Vagina (tissue), 2 donors: ENCODE results near the gene CATSPERE. TPM values are rescaled to one million over a fixed set of nuclear protein-coding genes. Genes with fewer than 3 reads are reported as not detected.

ENCODE experiments used
- DNase-seq, 2 donors: peaks; one replicate each; pipeline ENCODE4 v3.0.0-alpha.2; 2017; ENCODE audit errors: extremely low spot score in 2 of 2
- H3K27ac ChIP-seq: fragments of 200-600 bp; sonication (generic); one replicate; pipeline ENCODE4 v1.5.1; 2019
- H3K27me3 ChIP-seq: fragments of 200-600 bp; sonication (generic); one replicate; pipeline ENCODE4 v1.5.1; 2019
- H3K36me3 ChIP-seq, 2 donors: fragments of 200-600 bp; sonication (generic); one replicate each; pipeline ENCODE4 v1.5.1; 2017 to 2019
- H3K4me1 ChIP-seq: fragments of 200-600 bp; sonication (generic); one replicate; pipeline ENCODE4 v1.5.1; 2019
- H3K4me3 ChIP-seq, 2 donors: fragments of 200-600 bp; sonication (generic); 1 replicate in 1 of 2; 2 replicates in 1 of 2; pipeline ENCODE4 v1.5.1; 2016 to 2019
- H3K9me3 ChIP-seq: fragments of 200-600 bp; sonication (generic); one replicate; pipeline ENCODE4 v1.5.1; 2019
- CTCF ChIP-seq, 3 experiments: fragments of 450-650 bp in 2 of 3; fragments of 200-600 bp in 1 of 3; sonication (generic) in 1 of 3; IDR thresholded peaks; one replicate each; pipeline ENCODE4 v1.5.1; 2017 to 2019; ENCODE audit warnings: antibody characterized with exemption in 3 of 3, mild to moderate bottlenecking in 2 of 3, moderate library complexity in 2 of 3
- POLR2A ChIP-seq, 2 donors: fragments of 450-650 bp; IDR thresholded peaks; one replicate each; pipeline ENCODE4 v1.6.1; 2017; ENCODE audit warnings: antibody characterized with exemption in 2 of 2, mild to moderate bottlenecking in 2 of 2, moderate library complexity in 2 of 2
- POLR2AphosphoS5 ChIP-seq, 2 donors: sonication (generic); formaldehyde crosslinking; IDR thresholded peaks; one replicate each; pipeline ENCODE4 v1.9.0; 2017; ENCODE audit warnings: antibody characterized with exemption in 2 of 2, mild to moderate bottlenecking in 2 of 2, low read depth in 1 of 2; ENCODE audit not compliant: insufficient read depth in 1 of 2
- intact Hi-C: fragments of 100-400 bp; cut with DNase I; formaldehyde crosslinking; loops from one replicate; pipeline ENCODE4 v1.15.1; 2023
- total RNA-seq: library from RNA; depleted of rRNA; stranded (reverse); fragments of >200 nt; gene quantifications from one replicate; pipeline ENCODE4 v1.2.3, GENCODE V29; 2016

Gene CATSPERE, protein sequence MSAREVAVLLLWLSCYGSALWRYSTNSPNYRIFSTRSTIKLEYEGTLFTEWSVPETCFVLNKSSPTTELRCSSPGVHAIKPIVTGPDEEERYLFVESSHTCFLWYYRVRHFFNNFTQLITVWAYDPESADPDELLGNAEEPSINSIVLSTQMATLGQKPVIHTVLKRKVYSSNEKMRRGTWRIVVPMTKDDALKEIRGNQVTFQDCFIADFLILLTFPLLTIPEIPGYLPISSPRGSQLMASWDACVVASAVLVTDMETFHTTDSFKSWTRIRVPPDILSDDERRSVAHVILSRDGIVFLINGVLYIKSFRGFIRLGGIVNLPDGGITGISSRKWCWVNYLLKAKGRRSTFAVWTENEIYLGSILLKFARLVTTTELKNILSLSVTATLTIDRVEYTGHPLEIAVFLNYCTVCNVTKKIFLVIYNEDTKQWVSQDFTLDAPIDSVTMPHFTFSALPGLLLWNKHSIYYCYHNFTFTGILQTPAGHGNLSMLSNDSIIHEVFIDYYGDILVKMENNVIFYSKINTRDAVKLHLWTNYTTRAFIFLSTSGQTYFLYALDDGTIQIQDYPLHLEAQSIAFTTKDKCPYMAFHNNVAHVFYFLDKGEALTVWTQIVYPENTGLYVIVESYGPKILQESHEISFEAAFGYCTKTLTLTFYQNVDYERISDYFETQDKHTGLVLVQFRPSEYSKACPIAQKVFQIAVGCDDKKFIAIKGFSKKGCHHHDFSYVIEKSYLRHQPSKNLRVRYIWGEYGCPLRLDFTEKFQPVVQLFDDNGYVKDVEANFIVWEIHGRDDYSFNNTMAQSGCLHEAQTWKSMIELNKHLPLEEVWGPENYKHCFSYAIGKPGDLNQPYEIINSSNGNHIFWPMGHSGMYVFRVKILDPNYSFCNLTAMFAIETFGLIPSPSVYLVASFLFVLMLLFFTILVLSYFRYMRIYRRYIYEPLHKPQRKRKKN
- 0.98 TPM for total RNA-seq

DNA sequence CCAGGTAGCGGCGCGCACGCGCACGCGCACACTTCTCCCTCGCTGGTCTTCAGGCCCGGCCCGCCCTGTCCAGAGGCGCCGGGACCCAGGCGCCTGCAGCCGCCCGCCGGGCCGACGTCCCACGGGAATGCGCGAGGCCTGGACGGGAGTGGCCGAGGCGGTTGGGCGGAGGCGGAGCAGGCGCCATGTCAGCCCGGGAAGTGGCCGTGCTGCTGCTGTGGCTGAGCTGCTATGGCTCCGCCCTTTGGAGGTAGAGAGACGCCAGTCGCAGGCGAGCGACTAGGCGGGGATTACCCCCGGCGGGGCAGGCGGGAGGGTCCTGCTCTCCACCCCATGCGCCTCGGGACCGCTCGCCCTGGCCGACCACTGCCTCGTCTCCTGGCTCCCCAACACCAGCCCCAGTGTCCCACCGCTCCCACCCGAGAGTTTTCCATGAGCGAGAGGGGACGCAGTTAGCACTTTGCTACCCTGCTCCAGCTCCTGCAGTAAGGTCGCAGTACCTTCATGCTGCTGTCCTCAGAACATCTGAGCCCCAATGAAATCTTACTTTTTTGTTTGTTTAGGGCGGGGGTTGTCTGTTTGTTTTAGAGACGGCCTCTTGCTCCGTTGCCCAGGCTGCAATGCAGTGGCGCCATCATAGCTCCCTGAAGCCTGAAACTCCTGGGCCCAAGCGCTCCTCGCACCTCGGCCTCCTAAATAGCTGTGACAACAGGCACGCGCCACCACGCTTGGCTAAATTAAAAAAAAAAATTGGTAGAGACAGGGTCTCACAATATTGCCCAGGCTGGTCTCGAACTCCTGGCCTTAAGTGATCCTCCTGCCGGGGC is at the start of gene CATSPERE:
Gene CATSPERE, plus strand, starts transcription at position 29 of the 827 bp plus-strand sequence. Its CDS starts 157 bp downstream, at position 186.
- Histone ChIP-seq H3K27me3 (no peaks in the 10 kb centered on the region), H3K4me1 (peaks cover 8% of the 10 kb centered on the region), H3K9me3 (no peaks in the 10 kb centered on the region), H3K36me3 (no peaks in the 10 kb centered on the region), H3K4me3 (peak within 1 kb of the TSS; percentile 53 to 64), H3K27ac (peak within 1 kb of the TSS; percentile 87)
- intact Hi-C loops: no loop called here
- peak in 1 of 2 donors; percentile 28 for TF ChIP-seq POLR2A (IDR thresholded peaks at IDR 0.05)
- TF ChIP-seq CTCF (IDR thresholded peaks at IDR 0.05): no peak
- TF ChIP-seq POLR2AphosphoS5 (IDR thresholded peaks at IDR 0.05; ENCODE audit: insufficient read depth in 1 of 2, low read depth in 1 of 2): peak in 1 of 2 donors; percentile 55
- no peak for DNase-seq

GRCh38 chr1:244412176-244412575 is 48.9 kb upstream of the CATSPERE start:
- Histone ChIP-seq H3K27me3 (no peaks in the 10 kb centered on the region), H3K9me3 (no peaks in the 10 kb centered on the region), H3K4me3 (no peak overlapping the region), H3K4me1 (no peaks in the 10 kb centered on the region), H3K27ac (no peak overlapping the region), H3K36me3 (peaks cover 0 to 69% of the 10 kb centered on the region in 2 donors)
- TF ChIP-seq CTCF (IDR thresholded peaks at IDR 0.05) (no peak), POLR2AphosphoS5 (IDR thresholded peaks at IDR 0.05; ENCODE audit: insufficient read depth in 1 of 2, low read depth in 1 of 2) (no peak), POLR2A (IDR thresholded peaks at IDR 0.05) (no peak)
- intact Hi-C loops: no loop called here
- DNase-seq: no peak

GRCh38 chr1:244413736-244414135 is 47.3 kb upstream of the CATSPERE start:
- H3K4me3 ChIP-seq: no peak overlapping the region
- no peaks in the 10 kb centered on the region for H3K27me3 ChIP-seq
- no peaks in the 10 kb centered on the region for H3K4me1 ChIP-seq
- DNase-seq: no peak
- TF ChIP-seq CTCF (IDR thresholded peaks at IDR 0.05): no peak
- TF ChIP-seq POLR2A (IDR thresholded peaks at IDR 0.05): no peak
- TF ChIP-seq POLR2AphosphoS5 (IDR thresholded peaks at IDR 0.05; ENCODE audit: insufficient read depth in 1 of 2, low read depth in 1 of 2): no peak
- no peak overlapping the region for H3K27ac ChIP-seq
- no peaks in the 10 kb centered on the region for H3K9me3 ChIP-seq
- intact Hi-C loops: no loop called here
- H3K36me3 ChIP-seq: peaks cover 0 to 69% of the 10 kb centered on the region in 2 donors

DNA sequence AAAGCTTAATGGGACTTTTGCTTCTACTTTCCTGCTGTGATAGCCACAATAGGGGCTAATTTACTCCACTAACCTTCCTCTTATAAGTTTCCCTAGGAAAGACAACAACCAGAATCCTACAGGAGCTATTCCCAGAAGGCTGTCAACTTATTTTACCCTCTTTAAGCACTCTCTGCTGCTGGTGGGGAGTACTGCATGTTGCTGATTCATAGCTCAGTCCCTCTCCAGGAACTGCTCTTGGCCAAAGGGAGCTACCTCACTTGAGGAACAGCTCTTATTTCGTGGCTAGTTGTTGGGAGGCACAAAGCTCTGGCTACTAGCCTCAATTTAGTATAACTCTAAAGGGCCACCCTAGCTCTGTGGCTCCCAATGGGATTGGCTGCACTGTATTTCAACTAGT is 46.5 kb upstream of the CATSPERE start:
- H3K9me3 ChIP-seq: no peaks in the 10 kb centered on the region
- DNase-seq: no peak
- no peaks in the 10 kb centered on the region for H3K27me3 ChIP-seq
- H3K36me3 ChIP-seq: peaks cover 0 to 72% of the 10 kb centered on the region in 2 donors
- TF ChIP-seq CTCF (IDR thresholded peaks at IDR 0.05) (no peak), POLR2AphosphoS5 (IDR thresholded peaks at IDR 0.05; ENCODE audit: insufficient read depth in 1 of 2, low read depth in 1 of 2) (no peak), POLR2A (IDR thresholded peaks at IDR 0.05) (no peak)
- H3K4me1 ChIP-seq: no peaks in the 10 kb centered on the region
- H3K27ac ChIP-seq: no peak overlapping the region
- intact Hi-C loops: no loop called here
- no peak overlapping the region for H3K4me3 ChIP-seq
